GM23248 (cell line): Measurements from ENCODE around the gene RSPH1.

Experiments
- EZH2 ChIP-seq: fragments of 200-600 bp; sonication (generic); IDR thresholded peaks from 2 replicates; pipeline ENCODE4 v1.6.1; 2018; ENCODE audit warnings: antibody characterized with exemption, mild to moderate bottlenecking; ENCODE audit not compliant: insufficient read depth, poor library complexity, severe bottlenecking
- EZH2phosphoT487 ChIP-seq: fragments of 200-600 bp; sonication (generic); IDR thresholded peaks from 2 replicates; pipeline ENCODE4 v1.6.1; 2018; ENCODE audit warnings: antibody characterized with exemption, moderate library complexity, mild to moderate bottlenecking, low read depth; ENCODE audit not compliant: insufficient read depth

DNA sequence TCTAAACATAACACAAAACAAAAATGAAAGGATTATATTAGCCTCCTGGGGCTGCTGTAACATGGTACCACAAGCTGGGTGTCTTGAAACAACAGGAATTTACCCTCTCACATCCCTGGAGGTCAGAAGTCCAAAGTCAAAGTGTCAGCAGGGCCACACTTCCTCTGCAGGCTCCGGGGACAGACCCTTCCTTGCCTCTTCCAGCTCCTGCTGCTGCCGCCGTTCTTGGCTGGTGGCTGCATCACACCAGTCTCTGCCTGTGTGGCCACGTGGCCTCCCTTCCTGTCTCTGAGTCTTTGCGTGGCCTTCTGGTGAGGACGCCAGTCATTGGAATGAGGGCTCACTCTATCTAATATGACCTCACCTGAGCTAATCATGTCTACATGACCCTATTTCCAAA is 25.8 kb upstream of the RSPH1 start:
- no peak for TF ChIP-seq EZH2
- TF ChIP-seq EZH2phosphoT487, result no peak
